ENCODE results near the gene AUTS2.
"Not testable (repeated sequence)": the region's sequence is repeated elsewhere in the genome, so short reads cannot be mapped to it uniquely, and the experiment has no call there.

Gene AUTS2

GRCh38 chr7:70714506-70715038 lies 1116.3 kb downstream of the AUTS2 start:
- DNase-seq: no peak

DNA sequence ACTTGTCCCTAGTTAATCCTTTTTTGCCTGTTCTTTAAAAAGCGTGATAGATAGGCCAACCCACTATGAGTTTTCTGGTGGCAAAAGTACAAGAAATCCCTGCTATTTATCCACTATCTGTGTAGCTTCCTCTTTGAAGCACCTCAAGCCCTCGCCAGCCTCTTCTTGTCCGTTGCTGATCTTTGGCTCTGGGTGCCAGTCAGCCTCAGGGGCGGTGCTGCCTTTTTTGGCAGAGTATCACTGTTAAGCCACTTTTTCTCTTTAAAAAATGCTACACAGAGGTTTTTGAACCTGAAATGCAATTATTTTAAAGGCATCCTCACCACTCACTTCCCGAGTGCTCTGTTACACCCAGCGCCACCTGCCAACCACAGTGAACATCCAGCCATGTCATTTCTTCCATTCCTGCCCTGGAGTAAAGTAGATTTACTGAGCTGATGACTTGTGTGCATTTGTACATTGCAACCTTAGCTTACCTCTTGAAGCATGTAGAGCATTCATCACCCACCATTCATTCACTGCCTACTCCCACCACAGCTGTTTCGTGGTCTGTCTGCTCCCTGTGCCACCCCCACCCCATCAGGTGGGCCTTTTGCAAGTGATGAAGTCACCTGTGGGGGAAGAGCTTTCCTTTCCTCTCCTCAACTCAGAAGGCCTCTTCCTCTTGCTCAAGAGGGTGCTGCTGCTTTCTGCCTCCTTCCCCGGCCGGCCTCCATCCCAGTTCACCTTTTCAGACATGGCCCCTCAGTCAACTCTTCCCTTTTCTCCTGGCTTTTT lies 1119.5 kb downstream of the AUTS2 start:
- DNase-seq: no peak

GRCh38 chr7:70719125-70719524 lies 1120.8 kb downstream of the AUTS2 start:
- no peak for DNase-seq

DNA sequence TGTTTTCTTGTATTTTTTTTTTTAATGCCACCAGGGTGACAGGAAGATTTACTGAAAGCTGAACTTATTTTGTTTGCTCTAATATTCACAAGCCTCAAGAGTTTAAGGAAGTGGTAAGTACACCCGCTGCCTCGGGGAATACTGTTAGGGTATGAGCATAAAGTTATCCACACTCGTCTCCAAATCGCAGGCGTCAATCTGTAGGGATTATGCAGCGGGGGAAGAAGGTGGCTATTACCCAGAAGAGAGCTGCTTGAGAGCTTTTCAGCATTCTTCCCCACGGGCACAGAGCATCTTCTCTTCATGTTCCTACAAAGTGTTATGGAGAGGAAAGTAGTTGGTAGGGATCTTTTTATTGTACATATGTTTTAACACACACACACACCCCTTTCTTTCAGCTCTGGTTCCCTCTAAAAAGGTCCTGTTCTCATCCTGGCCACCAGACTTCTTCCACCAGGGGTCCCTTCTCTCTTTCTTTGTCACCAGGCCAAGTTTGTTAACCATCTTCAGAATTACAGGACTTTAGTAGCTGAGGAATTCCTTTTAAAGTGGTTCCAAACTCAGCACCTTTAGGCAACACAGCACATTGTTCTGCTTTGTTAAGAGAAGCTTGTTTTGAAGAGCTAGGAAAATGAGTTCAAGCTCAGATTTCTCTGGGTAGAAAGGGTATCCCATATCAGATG lies 1122.1 kb downstream of the AUTS2 start:
- DNase-seq: no peak

DNA sequence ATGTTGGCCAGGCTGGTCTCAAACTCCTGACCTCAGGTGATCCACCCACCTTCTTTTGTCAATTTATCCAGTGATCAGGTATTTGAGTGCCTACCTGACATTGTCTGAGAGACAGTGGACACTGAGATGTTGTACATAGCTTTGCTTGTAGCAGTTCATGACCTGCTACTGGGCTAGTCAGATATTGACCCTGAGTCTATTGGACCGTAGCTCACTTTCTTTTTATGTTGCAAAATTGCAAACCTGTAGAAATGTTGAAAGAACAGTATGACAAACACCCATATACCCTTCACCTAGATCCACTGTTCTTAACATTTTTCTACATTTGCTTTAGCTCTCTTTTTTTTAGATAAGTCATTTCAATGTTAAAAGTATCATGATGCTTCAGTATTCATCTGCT lies 1123.2 kb downstream of the AUTS2 start:
- no peak for DNase-seq

DNA sequence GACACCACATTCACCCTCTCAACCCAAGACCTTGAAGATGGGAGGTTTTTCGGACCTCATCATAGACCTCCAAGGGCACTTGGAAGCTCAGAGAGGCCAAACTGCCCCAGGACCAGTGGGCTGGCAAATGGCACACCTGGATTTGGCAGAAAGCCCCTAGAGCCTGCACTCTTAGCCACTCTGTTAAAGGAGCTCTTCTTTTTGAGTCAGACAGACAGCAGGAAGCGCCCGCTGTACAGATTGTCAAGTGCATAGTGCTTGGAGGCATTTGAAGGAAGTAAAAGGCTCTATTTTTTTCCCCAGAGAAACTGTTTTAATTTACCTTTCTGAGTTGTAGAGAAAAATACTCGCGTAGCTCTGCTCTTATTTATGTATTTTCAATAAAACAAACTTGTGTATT lies 1125.1 kb downstream of the AUTS2 start:
- no peak for DNase-seq

- DNase-seq: no peak
Measured at GRCh38 chr7:70725448-70725847, 1127.2 kb downstream of the AUTS2 start.

DNA sequence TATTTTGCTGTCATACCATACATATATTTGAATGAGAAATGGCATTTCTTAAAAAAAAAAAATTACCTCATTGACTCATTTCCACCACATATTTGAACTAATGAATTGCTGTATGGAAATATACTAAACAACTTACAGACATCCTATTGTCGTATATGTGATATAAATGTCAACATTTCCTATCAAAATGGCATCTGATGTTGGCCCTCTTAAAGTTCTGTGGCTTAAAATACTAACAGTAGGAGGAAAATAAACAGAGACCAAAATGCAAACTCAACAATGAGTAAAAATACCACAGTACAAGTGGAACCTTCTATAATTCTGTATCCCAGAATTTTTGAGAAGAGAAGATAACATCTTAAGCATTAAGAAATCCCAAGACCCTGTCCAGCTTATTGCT lies 1128.0 kb downstream of the AUTS2 start:
- DNase-seq: no peak

DNA sequence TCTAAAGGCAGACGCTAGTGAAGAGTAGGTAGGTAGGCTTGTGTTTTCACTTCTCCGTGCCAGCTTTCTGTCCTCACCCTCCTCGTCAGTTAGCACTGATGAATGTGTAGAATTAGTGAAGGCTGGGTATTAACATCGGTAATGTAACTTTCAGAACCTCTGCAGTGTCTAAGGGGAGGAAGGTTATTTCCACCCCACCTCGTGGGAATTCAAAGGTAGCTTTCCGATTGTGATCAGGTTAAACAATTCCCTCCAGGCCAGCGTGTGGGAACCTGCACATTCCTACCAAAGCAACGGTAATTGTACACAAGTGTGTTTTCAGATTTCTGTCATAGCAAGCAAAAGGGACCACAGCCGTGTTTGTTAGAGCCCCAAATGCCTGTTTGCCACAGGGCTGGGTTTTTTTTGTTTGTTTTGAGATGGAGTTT lies 1128.7 kb downstream of the AUTS2 start:
- no peak for DNase-seq

DNA sequence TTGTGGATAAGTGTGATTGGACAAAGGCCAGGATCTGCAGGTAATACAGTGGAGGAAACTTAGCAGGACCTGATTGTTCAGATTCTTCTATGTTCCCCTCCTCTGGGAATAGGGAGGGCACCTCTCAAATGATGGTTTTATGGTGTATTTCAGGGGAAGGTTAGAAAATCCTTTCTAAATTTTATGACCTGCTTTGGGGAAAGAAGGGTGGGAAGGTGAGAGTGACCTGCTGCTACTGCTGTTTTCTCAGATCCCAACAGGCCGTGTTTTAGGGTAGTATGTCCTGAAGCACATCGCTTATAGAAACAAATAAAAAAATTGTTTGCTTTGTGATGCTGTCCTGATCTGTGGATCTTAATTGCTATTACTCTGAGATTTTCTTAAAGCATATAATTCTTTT lies 1129.6 kb downstream of the AUTS2 start:
- no peak for DNase-seq

- no peak for DNase-seq
Measured at GRCh38 chr7:70728872-70729552, 1130.7 kb downstream of the AUTS2 start.

DNA sequence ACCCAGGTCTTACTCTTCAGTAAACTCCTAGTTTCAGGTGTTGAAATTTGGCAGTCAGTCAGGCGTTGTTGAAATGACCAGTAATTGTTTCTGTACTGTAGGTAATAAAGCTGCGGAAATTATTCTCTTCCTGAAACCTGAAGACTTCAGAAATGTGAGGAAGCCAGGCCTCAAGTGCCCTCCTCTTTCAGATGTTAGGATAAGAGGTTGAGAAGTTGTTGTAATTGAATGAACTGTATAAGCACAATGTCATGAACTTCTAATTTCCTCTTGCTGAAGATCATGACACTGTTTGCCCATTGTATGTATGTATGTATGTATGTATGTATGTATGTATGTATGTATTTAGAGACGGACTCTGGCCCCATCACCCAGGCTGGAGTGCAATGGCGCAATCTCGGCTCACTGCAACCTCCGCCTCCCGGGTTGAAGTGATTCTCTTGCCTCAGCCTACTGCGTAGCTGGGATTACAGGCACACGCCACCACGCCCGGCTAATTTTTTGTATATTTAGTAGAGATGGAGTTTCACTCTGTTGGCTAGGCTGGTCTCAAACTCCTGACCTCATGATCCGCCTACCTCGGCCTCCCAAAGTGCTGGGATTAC lies 1131.4 kb downstream of the AUTS2 start:
- DNase-seq: not testable (repeated sequence)

DNA sequence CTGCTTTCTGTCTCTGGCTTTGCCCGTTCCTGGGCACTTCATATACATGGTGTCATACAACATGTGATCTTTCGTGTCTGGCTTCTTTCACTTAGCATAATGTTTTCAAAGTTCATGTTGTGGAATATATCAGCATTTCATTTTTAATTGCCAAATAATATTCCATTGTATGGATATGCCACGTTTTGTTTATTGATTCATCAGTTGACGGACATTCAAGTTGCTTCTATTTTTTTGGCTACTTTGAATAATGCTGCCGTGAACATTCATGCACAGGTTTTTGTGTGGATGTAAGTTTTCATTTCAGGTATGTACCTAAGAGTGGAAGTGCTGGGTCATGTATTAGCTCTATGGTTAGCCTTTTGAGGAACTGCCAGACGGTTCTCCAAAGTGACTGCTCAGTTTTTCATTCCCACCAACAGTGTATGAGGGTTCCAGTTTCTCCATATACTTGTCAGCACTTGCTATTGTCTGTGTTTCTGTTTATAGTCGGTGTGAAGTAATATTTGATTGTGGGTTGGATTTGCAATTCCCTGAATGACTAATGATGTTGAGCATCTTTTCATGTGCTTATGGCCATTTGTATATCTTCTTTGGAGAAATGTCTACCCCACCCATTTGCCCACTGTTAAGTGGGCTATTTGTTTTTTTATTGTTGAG lies 1132.3 kb downstream of the AUTS2 start:
- DNase-seq: no peak

DNA sequence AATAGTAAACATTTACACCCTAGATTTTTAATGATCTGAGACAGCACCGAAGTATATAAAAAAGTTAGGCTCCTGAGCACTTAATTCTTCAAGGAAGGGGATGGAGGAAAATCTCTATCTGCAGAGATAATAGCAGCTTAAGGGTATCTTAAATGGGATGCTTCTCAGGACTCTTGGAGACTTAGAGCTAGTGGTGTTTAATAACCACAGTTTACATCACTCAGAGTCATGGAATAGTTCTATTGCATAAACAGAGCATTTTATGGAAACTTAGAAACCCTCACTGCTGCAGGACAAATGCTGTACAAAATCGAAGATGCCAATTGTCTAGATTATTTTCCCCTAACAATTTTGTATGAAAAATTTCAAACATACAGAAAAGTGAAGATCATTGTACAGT lies 1134.8 kb downstream of the AUTS2 start:
- DNase-seq: no peak

GRCh38 chr7:70734411-70734810 lies 1136.1 kb downstream of the AUTS2 start:
- DNase-seq: no peak

DNA sequence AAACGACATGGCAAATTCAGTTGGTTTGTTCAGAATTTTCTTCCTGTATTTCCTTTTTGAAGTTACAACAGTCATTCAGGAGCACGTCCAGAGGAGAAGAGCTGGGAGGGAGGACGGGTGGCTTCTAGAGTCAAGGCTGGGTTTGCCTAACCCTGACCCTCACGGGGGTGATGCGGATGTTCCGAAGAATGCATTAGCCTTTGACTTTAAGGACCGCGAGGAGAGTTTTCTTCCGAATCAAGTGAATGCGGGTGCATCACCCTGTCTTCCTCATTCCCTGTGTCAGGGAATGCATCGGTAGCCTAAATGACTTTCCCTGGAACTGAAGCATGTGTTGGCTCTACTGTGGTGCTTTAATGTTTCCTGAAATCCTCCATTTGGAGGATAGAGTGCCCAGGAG lies 1137.0 kb downstream of the AUTS2 start:
- no peak for DNase-seq

DNA sequence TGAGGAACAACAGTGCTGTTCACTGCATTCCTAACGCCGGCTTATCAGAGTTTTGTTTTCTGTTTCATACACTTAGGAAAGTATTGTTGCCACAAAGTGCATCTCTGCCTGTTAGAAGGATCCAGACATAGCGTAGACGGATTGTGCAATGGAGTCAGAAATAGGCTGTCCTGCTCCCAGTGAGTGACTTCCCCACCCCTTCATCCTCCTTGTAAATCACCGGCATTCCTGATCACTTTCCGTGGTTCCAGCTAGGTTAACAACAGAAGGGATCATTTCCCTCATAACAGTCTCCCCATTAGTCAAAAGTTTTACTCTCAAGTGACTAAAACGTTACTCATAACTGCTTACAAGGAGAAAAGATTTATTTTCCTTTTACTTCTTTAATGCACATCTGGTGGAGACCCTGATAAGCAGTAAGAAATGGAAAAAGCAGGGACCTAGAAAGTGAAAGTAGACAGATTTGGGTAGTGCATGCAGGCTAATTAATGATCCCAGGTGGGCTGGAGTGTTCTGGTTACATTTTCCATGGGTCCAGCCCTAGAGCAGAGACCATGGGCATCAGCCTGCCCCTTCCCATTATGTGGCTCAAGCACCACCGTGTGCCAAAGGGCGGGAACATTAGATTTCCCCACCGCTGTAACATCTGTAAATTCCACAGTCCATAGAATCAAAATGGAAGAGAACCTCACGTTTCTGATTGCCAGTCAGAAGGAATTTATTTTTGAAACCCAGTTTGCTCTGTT lies 1138.6 kb downstream of the AUTS2 start:
- no peak for DNase-seq

DNA sequence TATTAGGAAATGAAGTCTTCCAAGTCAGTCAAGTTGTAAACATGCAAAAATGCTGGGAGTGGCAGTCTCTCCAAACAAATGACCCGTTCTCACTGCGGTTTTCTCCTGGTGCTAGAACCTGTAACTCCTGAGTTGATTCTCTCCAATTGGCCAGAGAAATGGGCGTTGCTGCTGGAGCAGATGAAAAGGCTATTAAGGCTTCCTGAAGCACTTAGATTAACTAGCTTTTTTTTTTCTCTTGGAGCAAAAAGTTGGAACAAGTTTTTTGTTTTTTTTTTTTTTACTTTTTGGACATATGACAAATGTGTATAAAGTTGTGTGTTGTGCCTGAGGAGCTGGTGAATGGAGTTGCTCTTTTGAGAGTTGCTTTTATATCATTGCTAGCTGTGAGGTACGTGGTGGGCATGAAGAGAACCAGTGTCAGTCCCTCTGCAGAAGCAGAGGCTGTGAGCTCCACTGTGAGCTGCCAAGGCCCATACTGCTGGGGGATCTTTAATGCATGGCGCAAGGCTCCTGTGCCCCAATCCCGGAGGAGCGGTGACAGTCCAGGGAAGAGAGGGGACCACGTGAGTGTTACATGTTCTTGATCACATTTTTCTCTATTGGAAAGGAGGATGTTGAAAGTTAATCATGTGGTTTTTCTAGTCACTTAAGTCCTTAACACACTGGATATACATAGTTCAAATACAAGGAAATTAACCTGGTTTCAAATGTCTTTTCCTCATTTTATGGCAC lies 1140.0 kb downstream of the AUTS2 start:
- DNase-seq: peak; percentile 39

GRCh38 chr7:70739646-70740210 lies 1141.5 kb downstream of the AUTS2 start:
- DNase-seq: no peak

DNA sequence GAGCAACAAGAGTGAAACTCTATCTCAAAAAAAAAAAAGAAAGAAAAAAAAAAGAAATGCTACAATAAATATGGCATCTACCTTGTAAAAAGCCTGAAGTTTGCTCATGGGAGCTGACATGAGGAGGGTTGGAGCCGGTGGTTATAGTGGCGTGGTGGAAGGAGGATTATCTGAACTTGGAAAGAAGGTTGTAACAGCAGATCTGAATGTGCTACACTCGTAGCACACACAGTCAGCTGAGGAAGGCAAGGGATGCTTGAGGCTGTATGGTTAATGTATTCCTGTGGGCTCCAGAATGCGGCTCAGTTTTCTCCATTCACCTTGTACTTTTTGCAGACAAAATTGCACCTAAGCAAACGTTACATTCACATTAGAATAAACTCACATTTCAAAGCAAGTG lies 1143.4 kb downstream of the AUTS2 start:
- DNase-seq: no peak

All from right hindlimb (tissue), 1 donor.